NCI-H2081 (cell line): ENCODE data around the gene RAB26.
"Not testable (repeated sequence)": the region's sequence is repeated elsewhere in the genome, so short reads cannot be mapped to it uniquely, and the experiment has no call there.

Source experiments
- DNase-seq, 2 experiments: peaks; one replicate each; lab custom pipeline; 2025; lab: John Stamatoyannopoulos, UW

Gene RAB26, protein sequence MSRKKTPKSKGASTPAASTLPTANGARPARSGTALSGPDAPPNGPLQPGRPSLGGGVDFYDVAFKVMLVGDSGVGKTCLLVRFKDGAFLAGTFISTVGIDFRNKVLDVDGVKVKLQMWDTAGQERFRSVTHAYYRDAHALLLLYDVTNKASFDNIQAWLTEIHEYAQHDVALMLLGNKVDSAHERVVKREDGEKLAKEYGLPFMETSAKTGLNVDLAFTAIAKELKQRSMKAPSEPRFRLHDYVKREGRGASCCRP

DNA sequence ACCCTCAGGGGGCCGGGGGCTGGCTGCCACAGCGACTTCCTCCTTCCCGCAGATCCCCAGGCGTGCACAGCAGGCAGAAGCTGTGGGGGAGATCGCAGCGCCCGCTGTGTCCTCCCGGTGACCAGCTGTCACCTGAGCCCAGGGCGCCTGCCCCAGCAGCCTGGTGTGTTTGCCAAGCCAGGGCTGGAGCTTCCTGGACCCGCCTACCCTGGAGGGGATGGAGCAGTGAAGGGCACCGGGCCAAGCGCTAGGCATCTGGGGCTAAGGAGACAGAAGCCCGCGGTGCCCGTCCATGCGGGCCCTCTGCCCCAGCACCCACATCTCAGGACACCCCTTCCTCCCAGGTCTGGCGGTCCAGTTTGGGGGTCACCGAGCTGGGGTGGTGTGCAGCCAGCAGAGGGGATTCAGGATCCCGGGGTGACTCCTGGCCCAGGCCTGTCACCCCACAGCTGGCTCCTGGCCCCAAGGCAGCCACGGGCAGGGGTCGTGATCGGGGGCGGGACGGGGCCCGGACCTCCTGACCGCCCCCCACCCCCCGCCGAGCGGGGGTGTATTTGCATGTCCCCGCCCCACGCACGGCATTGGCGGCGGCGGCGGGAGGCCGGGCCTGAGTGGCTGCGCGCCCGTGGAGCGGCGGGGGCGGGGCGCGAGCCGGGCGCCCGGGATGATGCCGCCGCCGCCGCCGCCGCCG is at the start of gene RAB26:
Gene RAB26 (plus strand): TSS at position 645 of the 691 bp plus-strand sequence. CDS start 159 bp downstream, outside the sequence.
- DNase-seq = peak; percentile 91 to 95

DNA sequence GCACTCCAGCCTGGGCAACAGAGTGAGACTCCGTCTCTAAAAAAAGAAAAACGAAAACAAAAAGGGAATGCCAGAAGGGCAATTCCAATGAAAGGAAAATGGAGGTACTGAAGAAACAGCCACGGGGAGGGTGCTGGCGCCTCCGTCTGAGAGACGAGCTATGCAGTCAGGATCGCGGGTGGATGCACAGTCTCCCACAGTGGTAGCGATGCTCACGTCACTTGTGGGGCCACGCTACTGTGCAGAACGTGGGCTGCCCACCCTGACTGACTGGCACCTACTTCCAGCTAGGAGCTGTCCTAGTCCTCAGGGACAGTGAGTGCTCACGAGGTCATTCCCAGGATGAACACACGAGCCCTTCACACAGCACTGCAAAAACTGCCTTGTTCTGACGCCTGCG is 46.8 kb upstream of the RAB26 start:
- DNase-seq = not testable (repeated sequence)

DNA sequence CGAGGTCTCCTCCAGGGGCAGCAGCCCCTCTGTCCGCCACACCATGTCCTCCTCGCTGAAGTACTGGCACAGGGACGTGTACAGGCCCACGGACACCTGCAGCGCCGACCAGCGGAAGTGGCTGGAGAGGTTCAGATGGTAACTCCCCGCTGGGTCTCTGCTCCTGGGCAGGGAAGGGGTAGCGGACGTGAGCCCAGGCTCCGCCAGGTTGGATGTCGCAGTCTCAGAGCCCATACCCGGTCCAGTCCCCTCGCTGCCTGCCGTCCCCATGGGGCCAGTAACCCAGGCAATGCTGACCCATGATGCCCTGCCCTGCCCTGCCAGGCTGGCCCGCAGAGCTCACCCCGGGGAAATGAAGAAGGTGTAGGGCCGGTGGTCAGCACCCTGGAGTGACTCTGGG is 46.0 kb upstream of the RAB26 start:
- no peak for DNase-seq

GRCh38 chr16:2104464-2104863 is 44.0 kb upstream of the RAB26 start:
- DNase-seq = not testable (repeated sequence)

DNA sequence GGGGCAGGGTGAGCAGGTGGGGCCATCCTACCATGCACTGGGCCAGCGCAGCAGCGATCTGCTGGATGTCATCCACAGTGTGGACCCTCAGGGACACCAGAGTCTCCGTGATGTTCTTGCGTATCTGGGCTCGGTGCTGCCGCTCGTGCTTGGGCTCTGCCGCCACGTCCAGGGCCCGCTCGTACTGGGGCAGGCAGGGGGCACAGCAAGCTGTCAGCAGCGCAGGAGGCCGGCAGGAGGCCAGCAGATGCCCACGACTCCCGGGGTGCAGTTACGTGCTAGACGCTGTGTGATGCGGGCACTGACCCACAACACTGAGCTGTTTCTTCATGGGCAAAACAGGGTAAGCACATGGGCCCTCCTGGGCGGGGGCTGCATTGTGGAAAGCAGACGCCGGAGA is 43.1 kb upstream of the RAB26 start:
- not testable (repeated sequence) for DNase-seq

DNA sequence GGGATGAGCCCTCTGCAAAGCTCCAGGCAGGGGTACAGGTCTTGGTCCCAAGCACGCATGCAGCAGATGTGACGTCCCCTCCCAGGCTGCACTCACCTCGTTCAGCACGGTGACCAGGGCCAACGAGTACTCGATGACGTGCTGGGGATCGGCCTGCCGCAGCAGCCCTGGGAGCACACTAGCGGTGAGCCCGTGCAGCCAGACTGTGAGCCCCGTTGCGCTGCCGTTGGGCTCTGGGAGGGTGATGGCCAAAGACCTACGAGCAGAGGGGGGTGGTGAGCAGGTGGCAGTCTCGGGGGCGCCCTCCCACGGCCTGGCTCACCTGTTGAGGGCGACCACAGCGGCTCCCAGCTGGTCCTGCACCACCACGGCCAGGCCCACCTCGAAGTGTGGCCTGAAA is 42.7 kb upstream of the RAB26 start:
- not testable (repeated sequence) for DNase-seq

DNA sequence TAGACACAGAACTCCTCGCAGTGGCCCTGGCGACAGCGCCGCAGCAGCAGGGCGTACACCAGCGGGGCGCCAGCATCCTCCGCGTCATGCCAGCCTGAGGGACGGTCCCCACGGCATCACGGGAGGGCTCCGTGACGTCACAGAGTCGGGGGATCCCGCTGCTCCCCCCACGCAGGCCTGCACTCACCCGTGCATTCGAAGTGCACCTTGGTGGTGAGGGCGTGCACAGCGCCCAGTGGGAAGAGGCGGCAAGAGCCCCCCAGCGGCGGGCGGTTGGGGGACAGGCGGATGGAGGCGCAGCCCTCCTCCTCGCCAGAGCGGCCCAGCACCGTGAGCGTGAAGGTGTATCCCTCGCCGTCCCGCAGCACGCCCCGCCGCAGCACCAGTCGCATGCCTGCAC is 42.2 kb upstream of the RAB26 start:
- DNase-seq = not testable (repeated sequence)

GRCh38 chr16:2107121-2107790 is 41.2 kb upstream of the RAB26 start:
- not testable (repeated sequence) for DNase-seq

GRCh38 chr16:2107791-2108125 is 40.7 kb upstream of the RAB26 start:
- DNase-seq = not testable (repeated sequence)

DNA sequence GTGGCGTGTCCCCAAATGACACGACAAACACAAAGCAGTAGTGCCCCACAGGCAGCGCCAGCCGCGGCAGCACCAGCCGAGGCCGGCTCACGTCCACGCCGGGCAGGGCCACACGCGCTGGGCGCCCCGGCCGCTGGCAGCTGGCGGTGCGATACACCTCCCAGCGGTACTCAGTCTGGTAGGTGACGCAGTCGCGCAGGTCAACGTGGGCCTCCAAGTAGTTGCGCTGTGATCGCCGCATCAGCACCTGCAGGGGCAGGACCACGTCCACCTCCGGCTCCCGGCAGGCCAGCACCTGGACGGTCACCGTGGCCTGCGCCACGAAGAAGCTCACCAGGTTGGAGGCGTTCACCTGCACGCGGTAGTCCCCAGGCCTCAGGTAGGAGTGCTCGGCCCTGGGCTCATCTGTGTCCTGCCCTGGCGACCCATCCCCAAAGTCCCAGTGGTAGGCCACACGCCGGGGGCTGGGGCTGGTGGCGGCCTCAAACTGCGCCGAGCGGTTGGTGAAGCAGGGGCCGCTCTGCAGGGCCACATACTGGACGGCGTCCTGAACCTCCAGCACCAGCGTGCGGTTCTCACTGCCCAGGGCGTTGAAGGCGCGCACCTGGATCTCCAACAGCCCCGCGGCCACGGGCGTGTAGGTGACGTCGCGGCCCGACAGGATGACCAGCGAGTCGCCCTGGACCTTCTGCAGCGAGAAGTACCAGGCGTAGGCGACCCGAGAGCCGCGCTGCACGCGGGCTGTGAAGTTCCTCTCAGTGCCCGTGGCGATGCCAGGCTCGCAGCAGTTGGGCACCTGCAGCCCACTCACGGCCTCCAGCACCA is 39.8 kb upstream of the RAB26 start:
- DNase-seq = not testable (repeated sequence)

- DNase-seq = not testable (repeated sequence)
Observed at GRCh38 chr16:2109271-2109580, 39.2 kb upstream of the RAB26 start.

DNA sequence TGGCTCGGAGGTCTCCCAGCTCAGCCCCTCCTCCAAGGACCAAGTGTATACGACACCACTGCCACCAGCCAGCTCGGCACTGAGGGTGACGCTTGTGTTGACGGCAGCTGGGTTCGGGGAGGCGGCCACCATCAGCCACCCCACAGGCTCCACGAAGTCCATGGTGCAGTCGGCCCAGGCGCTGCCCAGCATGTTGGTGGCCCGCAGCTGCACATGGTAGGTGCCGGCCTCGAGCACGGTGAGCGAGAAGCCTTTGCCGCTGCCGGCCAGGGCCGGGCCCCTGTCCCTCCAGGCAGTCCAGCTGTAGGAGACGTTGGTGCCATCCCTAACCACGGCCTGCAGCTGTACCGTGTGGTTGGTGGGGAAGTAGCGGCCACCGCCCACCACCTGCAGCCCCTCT is 38.6 kb upstream of the RAB26 start:
- DNase-seq = not testable (repeated sequence)

GRCh38 chr16:2110332-2111008 is 38.0 kb upstream of the RAB26 start:
- not testable (repeated sequence) for DNase-seq

DNA sequence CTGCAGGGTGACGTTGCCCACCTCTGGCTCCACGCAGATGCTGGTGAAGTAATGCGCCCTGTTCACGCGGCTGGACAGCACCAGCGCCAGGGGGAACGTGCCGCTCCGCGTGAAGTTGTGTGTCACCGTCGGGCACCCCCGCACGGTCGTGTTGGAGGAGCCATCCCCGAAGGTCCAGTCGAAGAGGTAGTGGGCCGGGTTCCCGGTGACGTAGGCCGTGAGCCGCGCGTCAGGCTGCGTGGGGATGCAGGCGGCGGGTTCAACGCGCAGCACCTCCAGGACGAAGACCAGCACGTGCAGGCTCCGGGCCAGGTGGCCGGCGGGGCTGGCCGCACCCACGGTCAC is 37.4 kb upstream of the RAB26 start:
- DNase-seq = not testable (repeated sequence)

DNA sequence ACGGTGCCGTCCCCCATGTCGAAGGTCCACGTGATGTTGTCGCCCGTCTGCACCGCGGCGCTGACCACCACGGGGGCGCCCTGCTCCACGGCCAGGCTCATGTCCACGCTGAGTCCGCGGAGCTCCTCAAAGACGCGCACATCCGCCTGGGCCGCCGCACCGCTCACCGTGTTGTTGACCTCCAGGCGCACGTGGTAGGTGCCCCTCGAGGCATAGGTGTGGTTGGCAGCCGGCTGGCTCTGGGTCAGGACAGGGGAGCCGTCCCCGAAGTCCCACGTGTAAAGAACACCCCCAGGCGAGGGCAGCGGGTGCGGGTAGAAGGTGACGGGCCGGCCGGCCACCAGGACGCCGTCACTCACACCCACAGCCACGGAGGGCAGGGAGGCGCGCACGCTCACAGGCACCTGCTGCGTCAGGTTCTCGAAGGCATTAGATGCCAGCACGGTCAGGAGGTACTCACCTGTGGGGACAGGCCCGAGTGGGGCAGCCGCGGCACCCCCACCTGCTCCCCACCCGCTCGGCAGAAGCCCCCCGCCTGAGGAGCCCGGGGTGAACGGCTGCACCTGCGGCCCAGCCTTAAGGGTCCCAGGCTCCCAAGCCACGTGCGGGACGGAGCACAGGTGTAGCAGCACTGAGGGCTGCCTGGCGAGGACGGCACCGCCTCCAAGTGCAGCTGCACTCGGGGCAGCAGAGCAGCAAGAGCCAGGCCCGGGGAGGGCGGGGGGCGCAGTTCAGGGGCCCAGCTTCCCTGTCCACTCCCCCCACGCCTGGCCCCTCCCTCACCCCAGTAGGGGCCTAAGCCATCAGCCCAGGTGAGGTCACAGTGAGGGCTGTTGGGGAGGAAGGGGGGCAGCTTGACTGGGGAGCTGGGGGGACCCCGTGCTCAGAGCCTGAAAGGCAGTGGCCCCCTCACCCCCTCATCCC is 36.8 kb upstream of the RAB26 start:
- DNase-seq = not testable (repeated sequence)

GRCh38 chr16:2112539-2113106 is 35.8 kb upstream of the RAB26 start:
- DNase-seq = not testable (repeated sequence)

DNA sequence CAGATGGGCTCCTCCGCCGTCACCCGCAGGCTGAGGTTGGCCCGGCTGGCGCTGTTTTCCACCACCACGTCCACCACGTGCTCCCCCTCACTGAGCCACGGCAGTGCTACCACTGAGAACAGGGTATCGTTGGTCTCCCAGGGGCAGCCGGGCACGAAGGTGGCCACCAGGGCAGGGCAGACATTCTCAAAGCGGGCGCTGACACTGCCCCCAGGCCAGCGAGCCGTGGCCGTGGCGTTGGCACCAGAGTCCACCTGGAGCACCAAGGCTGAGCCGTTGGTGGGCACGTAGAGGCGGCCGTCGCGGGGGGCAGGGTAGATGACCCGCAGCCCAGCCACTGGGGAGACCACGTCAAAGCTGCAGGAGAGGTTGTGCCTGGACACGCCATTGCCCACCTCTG is 34.2 kb upstream of the RAB26 start:
- DNase-seq = not testable (repeated sequence)

GRCh38 chr16:2114885-2115590 is 33.4 kb upstream of the RAB26 start:
- DNase-seq = not testable (repeated sequence)

- DNase-seq = no peak
Observed at GRCh38 chr16:2115591-2115973, 32.8 kb upstream of the RAB26 start.

DNA sequence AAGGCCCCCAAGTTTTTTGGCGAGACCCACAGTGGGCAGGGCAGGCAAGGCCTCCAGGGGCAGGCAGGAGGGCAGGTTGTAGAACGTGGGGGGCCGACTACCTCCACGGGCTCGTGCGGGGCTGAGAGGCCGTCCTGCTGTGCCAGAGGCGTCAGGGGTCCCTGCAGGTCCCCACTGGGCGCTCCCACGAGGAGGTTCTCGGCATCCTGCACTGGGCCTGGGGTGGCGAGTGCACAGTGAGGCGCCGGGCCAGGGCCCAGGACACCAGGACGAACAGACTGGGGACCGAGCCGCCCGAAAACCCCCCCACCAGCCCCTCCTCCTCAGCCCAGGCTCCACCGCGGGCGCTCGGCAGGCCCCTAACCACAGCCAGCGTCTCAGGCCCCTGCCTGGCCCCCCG is 32.0 kb upstream of the RAB26 start:
- not testable (repeated sequence) for DNase-seq
